HepG2 (cell line): ENCODE data around the gene NGLY1. TPM values are rescaled to one million over a fixed set of nuclear protein-coding genes. Genes with fewer than 3 reads are reported as not detected.

Experiments
- ATAC-seq: fragments of 200-7000 bp; cut with Tn5 transposase; 3 replicates; pipeline ENCODE4 v1.9.1; 2020; ENCODE audit warnings: mild to moderate bottlenecking, moderate library complexity
- BruUV-seq: library from RNA; stranded (reverse); fragments of 400-500 nt; replicated peaks from 2 replicates; lab custom pipeline; 2021; lab: Mats Ljungman, UMichigan
- CTCF ChIA-PET: fragments of 300-600 bp; formaldehyde crosslinking; extraction: SDS; loops from one replicate; lab custom pipeline; 2021; ENCODE audit warnings: low total read pairs, inconsistent platforms, low intra/inter-chr PET ratio; lab: Yijun Ruan, JAX
- POLR2A ChIA-PET: fragments of 350-600 bp; sonication (Branson Sonifier 250); formaldehyde crosslinking; loops from one replicate; lab custom pipeline; 2020; ENCODE audit warnings: antibody characterized with exemption, inconsistent platforms; lab: Yijun Ruan, JAX
- DNase-seq: peaks from one replicate; pipeline ENCODE4 v3.0.0-alpha.2; 2015; ENCODE audit warnings: low spot score
- FAIRE-seq: peaks from 3 replicates; lab custom pipeline; 2011; peaks lifted over from hg19 to GRCh38; lab: Jason Lieb, UNC
- H2AFZ ChIP-seq: one replicate; pipeline ENCODE4 v1.6.1; 2011; ENCODE audit warnings: low read length, inconsistent platforms
- H3K27ac ChIP-seq: fragments of 300-600 bp; 3 replicates; pipeline ENCODE4 v1.8.0; 2011; ENCODE audit warnings: mixed run types, mild to moderate bottlenecking, mixed read lengths, low read length, inconsistent platforms; ENCODE audit not compliant: insufficient read depth; ENCODE audit errors: extremely low read length
- H3K27me3 ChIP-seq, 2 experiments: fragments of 200-600 bp in 1 of 2; 2 replicates in 1 of 2; 3 replicates in 1 of 2; pipeline versions ENCODE4 v1.6.0 to v1.8.0; 2011; ENCODE audit warnings: low read length in 2 of 2, mild to moderate bottlenecking in 2 of 2, moderate library complexity in 2 of 2, inconsistent platforms in 1 of 2; ENCODE audit not compliant: insufficient read depth in 2 of 2, control insufficient read depth in 1 of 2
- H3K36me3 ChIP-seq, 2 experiments: fragments of 200-600 bp in 1 of 2; replicated peaks in 1 of 2; 2 replicates in 1 of 2; 3 replicates in 1 of 2; pipeline versions ENCODE4 v1.5.1 to v1.8.0; 2011; ENCODE audit warnings: low read length in 2 of 2, inconsistent platforms in 1 of 2; ENCODE audit not compliant: insufficient read depth in 2 of 2, control insufficient read depth in 1 of 2
- H3K4me1 ChIP-seq: 2 replicates; pipeline ENCODE4 v1.5.1; 2012; ENCODE audit warnings: low read length, inconsistent platforms; ENCODE audit not compliant: insufficient read depth
- H3K4me2 ChIP-seq: 2 replicates; pipeline ENCODE4 v1.6.0; 2011; ENCODE audit warnings: low read depth, low read length, inconsistent platforms
- H3K4me3 ChIP-seq, 3 experiments: fragments of 200-600 bp in 1 of 3; sonication (generic), shearing (Covaris generic) in 1 of 3; replicated peaks in 1 of 3; 2 replicates each; pipeline ENCODE4 v1.5.1; 2011 to 2016; ENCODE audit warnings: low read length in 3 of 3, inconsistent platforms in 2 of 3, low read depth in 2 of 3, mild to moderate bottlenecking in 2 of 3, control low read depth in 1 of 3, mixed read lengths in 1 of 3; ENCODE audit not compliant: insufficient read depth in 1 of 3
- H3K79me2 ChIP-seq: one replicate; pipeline ENCODE4 v1.6.1; 2011; ENCODE audit warnings: low read length, inconsistent platforms; ENCODE audit not compliant: insufficient read depth
- H3K9ac ChIP-seq: 2 replicates; pipeline ENCODE4 v1.6.0; 2011; ENCODE audit warnings: mild to moderate bottlenecking, low read depth, low read length, inconsistent platforms; ENCODE audit not compliant: insufficient read depth
- H3K9me3 ChIP-seq: 2 replicates; pipeline ENCODE4 v1.5.1; 2012; ENCODE audit warnings: mild to moderate bottlenecking, low read length
- H4K20me1 ChIP-seq: 2 replicates; pipeline ENCODE4 v1.6.0; 2011; ENCODE audit warnings: inconsistent platforms, mild to moderate bottlenecking, low read length, moderate library complexity; ENCODE audit not compliant: insufficient read depth
- ARID2 ChIP-seq: sonication (generic); formaldehyde crosslinking; IDR thresholded peaks from 2 replicates; pipeline ENCODE4 v1.8.1; 2022; ENCODE audit warnings: mild to moderate bottlenecking, missing genetic modification reagents, borderline replicate concordance
- BHLHE40 ChIP-seq: IDR thresholded peaks from 2 replicates; pipeline ENCODE4 v1.6.1; 2011; ENCODE audit warnings: low read length, improper control_type of control experiment
- HDAC2 ChIP-seq: sonication (generic); formaldehyde crosslinking; IDR thresholded peaks from 2 replicates; pipeline ENCODE4 v1.4.0; 2020; ENCODE audit warnings: missing genetic modification reagents
- RBM22 ChIP-seq: fragments of 200-400 bp; formaldehyde crosslinking; optimal IDR thresholded peaks from 2 replicates; pipeline ENCODE3; 2017; ENCODE audit warnings: mild to moderate bottlenecking, low read length, moderate library complexity
- SNAPC5 ChIP-seq: sonication (generic); formaldehyde crosslinking; IDR thresholded peaks from 2 replicates; pipeline ENCODE4 v1.8.1; 2023; ENCODE audit warnings: mild to moderate bottlenecking, missing genetic modification reagents, borderline replicate concordance
- SP2 ChIP-seq: sonication (generic); formaldehyde crosslinking; IDR thresholded peaks from 2 replicates; pipeline ENCODE4 v1.5.1; 2020; ENCODE audit warnings: mild to moderate bottlenecking, missing genetic modification reagents
- ZIK1 ChIP-seq: sonication (generic); formaldehyde crosslinking; IDR thresholded peaks from 2 replicates; pipeline ENCODE4 v1.5.0; 2020; ENCODE audit warnings: mild to moderate bottlenecking, low read depth, missing genetic modification reagents, borderline replicate concordance
- ZNF264 ChIP-seq: sonication (generic); formaldehyde crosslinking; IDR thresholded peaks from 2 replicates; pipeline ENCODE4 v1.4.0; 2020; ENCODE audit warnings: missing genetic modification reagents
- ZNF703 ChIP-seq: sonication (generic); formaldehyde crosslinking; IDR thresholded peaks from 2 replicates; pipeline ENCODE4 v1.5.1; 2020; ENCODE audit warnings: missing genetic modification reagents, mild to moderate bottlenecking, moderate library complexity, borderline replicate concordance
- ZNF768 ChIP-seq: sonication (generic); formaldehyde crosslinking; IDR thresholded peaks from 2 replicates; pipeline ENCODE4 v1.4.0; 2020; ENCODE audit warnings: missing genetic modification reagents
- ZSCAN21 ChIP-seq: sonication (generic); formaldehyde crosslinking; IDR thresholded peaks from 2 replicates; pipeline ENCODE4 v1.8.0; 2022; ENCODE audit warnings: mild to moderate bottlenecking, missing genetic modification reagents, moderate library complexity, borderline replicate concordance
- WGBS: methylation state at CpG from one replicate; pipeline ENCODE4 v1.1.6; 2017; ENCODE audit warnings: low lambda C conversion rate; 5-methylcytosine and 5-hydroxymethylcytosine counted together
- in situ Hi-C: cut with HindIII; loops from 2 replicates; pipeline ENCODE4 v1.10.0; 2017; ENCODE audit warnings: low pct_unique_long_range_greater_than_20kb; ENCODE audit not compliant: extremely low pct_ligation_motif_present
- intact Hi-C: fragments of 100-400 bp; cut with micrococcal nuclease; formaldehyde crosslinking; loops from one replicate; pipeline ENCODE4 v1.10.0; 2022; ENCODE audit not compliant: unreplicated experiment
- polyA plus RNA-seq, 8 experiments: library from polyadenylated mRNA; depleted of rRNA in 3 of 8; stranded (reverse) in 7 of 8; unstranded in 1 of 8; fragments of >200 nt; fragmentation: Illumina TruSeq in 4 of 8; extraction: Trizol in 4 of 8; gene quantifications; 2 replicates each; pipeline versions ENCODE4 v1.2.1 to v1.2.3, GENCODE V29; 2011 to 2016; ENCODE audit warnings: low read depth in 4 of 8, missing spikeins in 1 of 8, mixed read lengths in 1 of 8; ENCODE audit not compliant: insufficient read depth in 1 of 8
- total RNA-seq, 5 experiments: library from RNA; depleted of rRNA; stranded (reverse); fragments of >200 nt; fragmentation: Illumina TruSeq; extraction: Trizol; gene quantifications; 2 replicates each; pipeline ENCODE4 v1.2.3, GENCODE V29; 2016; ENCODE audit warnings: low read depth in 1 of 5
- TF ChIP-seq, protein P1 (sequence below): IDR thresholded peaks from 2 replicates; pipeline ENCODE4 v1.6.1; 2016; ENCODE audit warnings: missing genetic modification reagents, missing compliant biosample characterization

NGLY1 gene
- total and polyA plus RNA-seq, 2 of the 13 experiments (the other 11 are each of a cell fraction or from before 2014, with no cell fraction given), result 28.2 to 44.5 TPM

DNA sequence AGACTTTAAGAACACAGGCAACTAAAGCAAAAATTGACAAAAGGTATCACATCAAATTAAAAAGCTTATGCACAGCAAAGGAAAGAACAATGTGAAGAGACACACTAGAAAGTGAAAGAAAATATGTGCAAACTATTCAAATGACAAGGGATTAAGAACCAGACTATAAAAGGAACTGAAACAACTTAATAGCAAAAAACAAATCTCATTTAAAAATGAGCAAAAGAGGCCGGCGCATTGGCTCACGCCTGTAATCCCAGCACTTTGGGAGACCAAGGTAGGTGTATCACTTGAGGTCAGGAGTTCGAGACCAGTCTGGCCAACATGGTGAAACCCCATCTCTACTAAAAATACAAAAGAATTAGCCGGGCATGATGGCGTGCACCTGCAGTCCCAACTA lies 14.4 kb downstream of the NGLY1 start:
- Histone ChIP-seq H4K20me1 (no peaks in the 10 kb centered on the region), H3K9ac (no peak overlapping the region), H3K36me3 (peaks cover 4 to 11% of the 10 kb centered on the region in 2 experiments; a peak in 4 of 5 replicates), H3K4me2 (no peak overlapping the region), H3K27me3 (no peaks in the 10 kb centered on the region), H3K9me3 (no peaks in the 10 kb centered on the region), H3K79me2 (no peaks in the 10 kb centered on the region), H3K4me1 (no peaks in the 10 kb centered on the region), H3K4me3 (no peak overlapping the region), H2AFZ (no peak overlapping the region), H3K27ac (no peak overlapping the region)
- TF ChIP-seq SNAPC5 (CRISPR knock-in tag) (no peak), ZNF264 (CRISPR knock-in tag) (no peak), ZSCAN21 (no peak), ZNF703 (CRISPR knock-in tag) (no peak), HDAC2 (CRISPR knock-in tag) (no peak), BHLHE40 (no peak), ARID2 (CRISPR knock-in tag) (no peak), SP2 (CRISPR knock-in tag) (no peak), ZNF768 (CRISPR knock-in tag) (no peak)
- TF ChIP-seq, protein P1, sequence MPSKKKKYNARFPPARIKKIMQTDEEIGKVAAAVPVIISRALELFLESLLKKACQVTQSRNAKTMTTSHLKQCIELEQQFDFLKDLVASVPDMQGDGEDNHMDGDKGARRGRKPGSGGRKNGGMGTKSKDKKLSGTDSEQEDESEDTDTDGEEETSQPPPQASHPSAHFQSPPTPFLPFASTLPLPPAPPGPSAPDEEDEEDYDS (CRISPR knock-in tag), result no peak
- CTCF ChIA-PET, result no interaction called here
- no peak for ATAC-seq
- FAIRE-seq, result no peak
- in situ Hi-C loops (no loop called here), intact Hi-C loops (no loop called here)
- DNase-seq, result no peak
- POLR2A ChIA-PET, result no interaction called here
- no TSS peak for BruUV-seq
- WGBS, result 98% methylated on average over 6 of the region's 6 CpGs

DNA sequence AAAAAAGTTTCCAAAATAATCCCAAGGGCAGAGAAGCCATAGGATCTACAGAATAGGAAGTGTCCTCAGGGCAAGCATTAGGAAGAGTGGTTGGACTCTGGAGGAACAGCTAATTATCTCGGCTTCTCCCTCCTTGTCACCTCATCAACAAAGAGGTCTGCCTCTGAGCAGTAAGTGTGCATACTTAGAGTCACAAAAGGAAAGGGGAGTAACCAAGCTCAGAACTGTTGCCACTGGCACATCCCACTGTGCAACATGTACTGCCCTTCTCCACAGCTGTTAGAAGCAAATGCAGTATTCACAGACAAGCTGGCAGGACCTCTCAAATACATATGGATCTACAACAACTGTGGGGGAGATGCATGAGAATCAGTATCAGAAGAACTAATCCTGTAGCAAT lies 31.5 kb downstream of the NGLY1 start:
- no peaks in the 10 kb centered on the region for H3K9me3 ChIP-seq
- BruUV-seq, result no TSS peak
- H3K4me3 ChIP-seq, result no peak overlapping the region
- H2AFZ ChIP-seq, result no peak overlapping the region
- no peaks in the 10 kb centered on the region for H3K4me1 ChIP-seq
- TF ChIP-seq RBM22 (peak; percentile 25), ZIK1 (CRISPR knock-in tag) (no peak)
- DNase-seq (no peak), ATAC-seq (no peak), FAIRE-seq (no peak)
- intact Hi-C loops, result no loop called here
- H3K36me3 ChIP-seq, result peaks cover 10 to 47% of the 10 kb centered on the region in 2 experiments
- H3K4me2 ChIP-seq, result no peak overlapping the region
- in situ Hi-C loops, result no loop called here
- H3K27me3 ChIP-seq, result no peaks in the 10 kb centered on the region
- H3K79me2 ChIP-seq, result no peaks in the 10 kb centered on the region
- CTCF ChIA-PET, result no interaction called here
- no peak overlapping the region for H3K9ac ChIP-seq
- POLR2A ChIA-PET, result no interaction called here
- H3K27ac ChIP-seq, result no peak overlapping the region
- 94% methylated on average over 1 of the region's 1 CpG for whole genome bisulfite sequencing
- no peaks in the 10 kb centered on the region for H4K20me1 ChIP-seq
